ENCODE results near the gene ZNF735. TPM values are rescaled to one million over a fixed set of nuclear protein-coding genes. Genes with fewer than 3 reads are reported as not detected.
"Not testable (repeated sequence)": the region's sequence is repeated elsewhere in the genome, so short reads cannot be mapped to it uniquely, and the experiment has no call there.

ZNF735 gene
- total RNA-seq, 2 donors from 2014 or later = not detected

DNA sequence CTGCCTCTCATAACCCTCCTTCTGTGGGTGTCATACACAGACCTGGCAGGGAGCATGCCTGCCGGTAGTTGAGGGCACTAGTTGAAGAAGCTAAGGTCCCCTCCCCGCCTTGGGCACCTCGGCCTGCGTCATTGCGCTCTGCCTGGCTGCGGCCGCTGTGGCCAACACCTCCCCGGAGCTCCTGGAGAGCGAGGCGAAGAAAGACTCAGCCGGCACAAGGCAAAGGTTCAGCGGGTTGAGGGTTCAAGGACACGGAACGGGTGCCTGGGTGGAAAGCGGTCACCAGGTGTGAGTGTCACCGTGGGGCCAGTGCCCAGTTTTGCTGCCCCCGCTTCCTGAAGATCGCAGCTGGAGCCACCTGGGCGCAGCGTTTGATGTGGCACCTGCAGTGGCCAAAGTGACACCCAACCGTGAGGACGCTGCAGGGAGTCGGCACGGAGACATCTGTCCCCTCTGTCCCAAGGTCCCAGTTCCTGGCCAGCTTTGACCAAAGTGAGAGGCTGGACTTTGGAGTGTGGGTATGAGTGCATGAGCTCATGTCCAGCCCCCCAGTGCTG is 14.8 kb upstream of the ZNF735 start:
- TF ChIP-seq CTCF (IDR thresholded peaks at IDR 0.05) = no peak
- Histone ChIP-seq H3K36me3 (no peaks in the 10 kb centered on the region), H3K27ac (no peak overlapping the region), H3K4me1 (ENCODE audit: control insufficient read depth in 1 of 2, low read depth in 2 of 2) (no peaks in the 10 kb centered on the region), H3K27me3 (replicated peaks; ENCODE audit: insufficient read depth) (no peaks in the 10 kb centered on the region), H3K9me3 (no peaks in the 10 kb centered on the region), H3K4me3 (no peak overlapping the region)
- ATAC-seq (ENCODE audit: insufficient number of reproducible peaks, low FRiP score, low read depth) (no peak), DNase-seq (ENCODE audit: low spot score) (no peak)

DNA sequence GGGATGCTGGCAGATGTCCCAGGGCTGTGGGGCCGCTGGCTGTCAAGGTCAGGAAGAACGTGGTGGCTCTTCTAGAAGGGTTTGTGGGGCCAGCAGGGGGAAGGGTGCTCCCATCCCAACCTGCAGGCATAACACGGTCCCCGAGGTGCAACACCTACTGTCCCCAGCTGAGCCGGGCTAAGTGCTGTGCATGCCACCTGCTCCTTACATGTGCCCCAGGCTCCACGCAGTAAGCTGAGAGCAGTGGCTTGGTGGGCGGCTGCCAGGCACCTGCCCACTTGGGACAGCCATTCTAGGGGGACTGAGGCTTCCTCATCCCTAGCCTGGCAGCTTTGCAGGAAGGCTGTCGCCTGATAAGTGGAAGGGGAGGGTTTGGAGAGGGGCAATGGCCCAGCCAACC is 14.2 kb upstream of the ZNF735 start:
- H3K36me3 ChIP-seq = no peaks in the 10 kb centered on the region
- no peak overlapping the region for H3K4me3 ChIP-seq
- ATAC-seq (ENCODE audit: insufficient number of reproducible peaks, low FRiP score, low read depth) = no peak
- H3K27me3 ChIP-seq (replicated peaks; ENCODE audit: insufficient read depth) = no peaks in the 10 kb centered on the region
- H3K4me1 ChIP-seq (ENCODE audit: control insufficient read depth in 1 of 2, low read depth in 2 of 2) = no peaks in the 10 kb centered on the region
- DNase-seq (ENCODE audit: low spot score) = no peak
- no peak overlapping the region for H3K27ac ChIP-seq
- H3K9me3 ChIP-seq = no peaks in the 10 kb centered on the region
- no peak for TF ChIP-seq CTCF (IDR thresholded peaks at IDR 0.05)

DNA sequence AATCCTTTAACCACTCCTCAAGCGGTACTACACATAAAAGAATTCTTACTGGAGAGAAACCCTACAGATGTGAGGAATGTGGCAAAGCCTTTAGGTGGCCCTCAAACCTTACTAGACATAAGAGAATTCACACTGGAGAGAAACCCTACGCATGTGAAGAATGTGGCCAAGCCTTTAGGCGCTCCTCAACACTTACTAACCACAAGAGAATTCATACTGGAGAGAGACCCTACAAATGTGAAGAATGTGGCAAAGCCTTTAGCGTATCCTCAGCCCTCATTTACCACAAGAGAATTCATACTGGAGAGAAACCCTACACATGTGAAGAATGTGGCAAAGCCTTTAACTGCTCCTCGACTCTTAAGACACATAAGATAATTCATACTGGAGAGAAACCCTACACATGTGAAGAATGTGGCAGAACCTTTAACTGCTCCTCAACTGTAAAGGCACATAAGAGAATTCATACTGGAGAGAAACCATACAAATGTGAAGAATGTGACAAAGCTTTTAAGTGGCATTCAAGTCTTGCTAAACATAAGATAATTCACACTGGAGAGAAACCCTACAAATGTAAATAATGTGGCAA is 12.8 kb downstream of the ZNF735 start:
- not testable (repeated sequence) for H3K36me3 ChIP-seq; H3K4me1 ChIP-seq (ENCODE audit: control insufficient read depth in 1 of 2, low read depth in 2 of 2); H3K27ac ChIP-seq; DNase-seq (ENCODE audit: low spot score); ATAC-seq (ENCODE audit: insufficient number of reproducible peaks, low FRiP score, low read depth); H3K4me3 ChIP-seq; H3K27me3 ChIP-seq (replicated peaks; ENCODE audit: insufficient read depth)
- H3K9me3 ChIP-seq = peaks cover 21% of the 10 kb centered on the region

DNA sequence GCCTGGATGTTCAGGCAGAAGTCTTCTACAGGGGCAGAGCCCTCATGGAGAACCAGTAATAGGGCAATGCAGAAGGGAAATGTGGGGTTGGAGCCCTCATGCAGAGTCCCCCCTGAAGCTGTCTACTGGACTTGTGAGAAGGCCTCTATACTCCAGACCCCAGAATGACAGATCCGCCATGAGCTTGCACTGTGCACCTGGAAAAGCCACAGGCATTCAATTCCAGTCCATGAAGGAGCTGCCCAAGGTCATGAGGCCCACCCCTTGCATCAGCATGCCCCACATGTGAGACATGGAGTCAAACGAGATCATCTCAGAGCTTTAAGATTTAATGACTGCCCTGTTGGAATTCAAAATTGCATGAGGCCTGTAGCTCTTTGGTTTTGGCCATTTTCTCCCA is 16.4 kb downstream of the ZNF735 start:
- no peak overlapping the region for H3K27ac ChIP-seq
- H3K9me3 ChIP-seq = peaks cover 22% of the 10 kb centered on the region
- no peak for ATAC-seq (ENCODE audit: insufficient number of reproducible peaks, low FRiP score, low read depth)

DNA sequence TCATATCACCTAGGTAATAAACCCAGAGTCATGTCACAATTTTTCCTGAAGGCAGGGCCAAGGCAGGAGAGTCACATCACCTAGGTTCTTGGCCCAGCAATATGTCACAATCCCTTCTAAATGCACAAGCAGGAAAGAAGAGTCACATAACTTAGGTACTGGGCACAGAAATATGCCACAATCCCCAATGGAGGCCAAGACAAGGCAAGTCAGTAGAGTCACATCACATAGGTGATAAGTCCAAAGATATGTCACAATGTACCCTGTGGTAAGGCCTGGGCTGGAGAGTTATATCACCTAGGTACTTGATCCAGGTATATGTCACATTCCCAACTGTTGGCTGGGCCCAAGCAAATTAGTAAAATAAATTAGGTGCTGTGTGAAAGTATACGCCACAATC is 21.2 kb downstream of the ZNF735 start, which contains the start of gene ZNF679:
Gene ZNF679, plus strand, starts transcription at position 301 of the 400 bp plus-strand sequence. CDS start 20,644 bp downstream, outside the sequence.
- H3K36me3 ChIP-seq = not testable (repeated sequence)

More for the DNA sequence above, 16.4 kb downstream of the ZNF735 start:
- Histone ChIP-seq H3K27me3 (replicated peaks; ENCODE audit: insufficient read depth) (no peaks in the 10 kb centered on the region), H3K4me3 (no peak overlapping the region), H3K36me3 (no peaks in the 10 kb centered on the region), H3K4me1 (ENCODE audit: control insufficient read depth in 1 of 2, low read depth in 2 of 2) (no peaks in the 10 kb centered on the region)
- no peak for TF ChIP-seq CTCF (IDR thresholded peaks at IDR 0.05)
- DNase-seq (ENCODE audit: low spot score) = no peak

DNA sequence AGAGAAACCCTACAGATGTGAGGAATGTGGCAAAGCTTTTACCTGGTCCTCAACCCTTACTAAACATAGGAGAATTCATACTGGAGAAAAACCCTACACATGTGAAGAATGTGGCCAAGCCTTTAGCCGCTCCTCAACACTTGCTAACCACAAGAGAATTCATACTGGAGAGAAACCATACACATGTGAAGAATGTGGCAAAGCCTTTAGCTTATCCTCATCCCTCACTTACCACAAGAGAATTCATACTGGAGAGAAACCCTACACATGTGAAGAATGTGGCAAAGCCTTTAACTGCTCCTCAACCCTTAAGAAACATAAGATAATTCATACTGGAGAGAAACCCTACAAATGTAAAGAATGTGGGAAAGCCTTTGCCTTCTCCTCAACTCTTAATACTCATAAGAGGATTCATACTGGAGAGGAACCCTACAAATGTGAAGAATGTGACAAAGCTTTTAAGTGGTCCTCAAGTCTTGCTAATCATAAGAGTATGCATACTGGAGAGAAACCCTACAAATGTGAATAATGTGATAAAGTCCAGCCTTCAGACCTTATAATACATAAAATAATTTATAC is 59.4 kb downstream of the ZNF735 start:
- no peaks in the 10 kb centered on the region for H3K27me3 ChIP-seq (replicated peaks; ENCODE audit: insufficient read depth)

More for the DNA sequence above, 21.2 kb downstream of the ZNF735 start, which contains the start of gene ZNF679:
- not testable (repeated sequence) for H3K27ac ChIP-seq; H3K4me3 ChIP-seq; H3K9me3 ChIP-seq; H3K27me3 ChIP-seq (replicated peaks; ENCODE audit: insufficient read depth); H3K4me1 ChIP-seq (ENCODE audit: control insufficient read depth in 1 of 2, low read depth in 2 of 2); DNase-seq (ENCODE audit: low spot score); ATAC-seq (ENCODE audit: insufficient number of reproducible peaks, low FRiP score, low read depth)

More for the DNA sequence above, 59.4 kb downstream of the ZNF735 start:
- no peak for DNase-seq (ENCODE audit: low spot score)
- Histone ChIP-seq H3K36me3 (no peaks in the 10 kb centered on the region), H3K4me3 (no peak overlapping the region), H3K27ac (no peak overlapping the region), H3K4me1 (ENCODE audit: control insufficient read depth in 1 of 2, low read depth in 2 of 2) (no peaks in the 10 kb centered on the region), H3K9me3 (peaks cover 35% of the 10 kb centered on the region)
- no peak for ATAC-seq (ENCODE audit: insufficient number of reproducible peaks, low FRiP score, low read depth)
- no peak for TF ChIP-seq CTCF (IDR thresholded peaks at IDR 0.05)
